OCI-LY7 (cell line): ENCODE results near the gene RMND5A. TPM values are rescaled to one million over a fixed set of nuclear protein-coding genes. Genes with fewer than 3 reads are reported as not detected.

Experiments
- BruUV-seq: library from RNA; stranded (reverse); fragments of 400-500 nt; replicated peaks from 2 replicates; lab custom pipeline; 2021; lab: Mats Ljungman, UMichigan
- CTCF ChIA-PET: fragments of 300-600 bp; sonication (Branson Sonifier 250); formaldehyde crosslinking; loops from one replicate; lab custom pipeline; 2022; ENCODE audit warnings: antibody characterized with exemption; ENCODE audit not compliant: unreplicated experiment; lab: Charles Lee
- POLR2A ChIA-PET: fragments of 300-600 bp; sonication (Branson Sonifier 250); formaldehyde crosslinking; loops from one replicate; lab custom pipeline; 2022; ENCODE audit warnings: antibody characterized with exemption; lab: Charles Lee
- DNase-seq: peaks from one replicate; pipeline ENCODE4 v3.0.0-alpha.2; 2015; ENCODE audit warnings: low spot score
- H2AFZ ChIP-seq: fragments of 200-600 bp; sonication (generic), shearing (Covaris generic); 2 replicates; pipeline ENCODE4 v1.6.1; 2014; ENCODE audit warnings: mild to moderate bottlenecking, antibody characterized with exemption, low read length, moderate library complexity
- H3K27ac ChIP-seq: fragments of 200-600 bp; sonication (generic); 2 replicates; pipeline ENCODE4 v1.5.1; 2014; ENCODE audit warnings: mixed run types, low read depth, mild to moderate bottlenecking, moderate library complexity, low read length, inconsistent platforms; ENCODE audit not compliant: poor library complexity, severe bottlenecking
- H3K36me3 ChIP-seq: fragments of 200-600 bp; sonication (generic); 2 replicates; pipeline ENCODE4 v1.6.1; 2014; ENCODE audit warnings: mild to moderate bottlenecking, antibody characterized with exemption, low read length, moderate library complexity, mixed read lengths; ENCODE audit not compliant: insufficient read depth
- H3K4me1 ChIP-seq: fragments of 200-600 bp; sonication (generic); 2 replicates; pipeline ENCODE4 v1.5.1; 2014; ENCODE audit warnings: mild to moderate bottlenecking, low read length; ENCODE audit not compliant: insufficient read depth, poor library complexity, severe bottlenecking
- H3K4me2 ChIP-seq: fragments of 200-600 bp; sonication (generic); 2 replicates; pipeline ENCODE4 v1.6.1; 2014; ENCODE audit warnings: mild to moderate bottlenecking, low read length
- H3K4me3 ChIP-seq: fragments of 200-600 bp; sonication (generic); 2 replicates; pipeline ENCODE4 v1.5.1; 2014; ENCODE audit warnings: mild to moderate bottlenecking, low read depth, low read length; ENCODE audit not compliant: poor library complexity, severe bottlenecking
- H3K79me2 ChIP-seq: fragments of 200-600 bp; sonication (generic); 2 replicates; pipeline ENCODE4 v1.6.1; 2016; ENCODE audit warnings: low read depth, mild to moderate bottlenecking, low read length, moderate library complexity, mixed read lengths; ENCODE audit not compliant: insufficient read depth
- H3K9me2 ChIP-seq: fragments of 200-600 bp; sonication (generic); 2 replicates; pipeline ENCODE4 v1.6.1; 2016; ENCODE audit warnings: mild to moderate bottlenecking, low read length, mixed read lengths; ENCODE audit not compliant: insufficient read depth
- H3K9me3 ChIP-seq: fragments of 200-600 bp; sonication (generic); 2 replicates; pipeline ENCODE4 v1.6.1; 2014; ENCODE audit warnings: mild to moderate bottlenecking, mixed run types, low read length, mixed read lengths
- H4K20me1 ChIP-seq: fragments of 200-600 bp; sonication (generic); 2 replicates; pipeline ENCODE4 v1.6.1; 2014; ENCODE audit warnings: mild to moderate bottlenecking, antibody characterized with exemption, low read length, moderate library complexity, mixed read lengths; ENCODE audit not compliant: insufficient read depth
- CTCF ChIP-seq: fragments of 200-600 bp; sonication (generic); conservative IDR thresholded peaks from 2 replicates; pipeline ENCODE4 v1.5.1; 2014; ENCODE audit warnings: mild to moderate bottlenecking, antibody characterized with exemption, low read length, moderate library complexity, mixed read lengths
- EZH2phosphoT487 ChIP-seq: fragments of 200-600 bp; sonication (generic); IDR thresholded peaks from 2 replicates; pipeline ENCODE4 v1.6.1; 2018; ENCODE audit warnings: low read depth, borderline replicate concordance, mild to moderate bottlenecking, mixed run types, antibody characterized with exemption, low read length, moderate library complexity, mixed read lengths
- intact Hi-C: fragments of 100-400 bp; cut with micrococcal nuclease; formaldehyde crosslinking; loops from one replicate; pipeline ENCODE4 v1.10.0; 2022; ENCODE audit not compliant: unreplicated experiment
- total RNA-seq, 2 experiments: library from RNA; depleted of rRNA in 1 of 2; stranded (reverse); fragments of >200 nt in 1 of 2; shearing (Covaris generic) in 1 of 2; gene quantifications; 2 replicates each; pipeline ENCODE4 v1.2.3, GENCODE V29; 2014 to 2022

The RMND5A gene
- total RNA-seq, 2 experiments from 2014 or later, result 60.6 to 62.7 TPM

- BruUV-seq, result no TSS peak
- TF ChIP-seq CTCF (no peak), EZH2phosphoT487 (no peak)
- no peaks in the 10 kb centered on the region for H3K4me1 ChIP-seq
- H3K4me2 ChIP-seq, result no peak overlapping the region
- no peaks in the 10 kb centered on the region for H4K20me1 ChIP-seq
- intact Hi-C loops, result no loop called here
- no peak overlapping the region for H2AFZ ChIP-seq
- H3K4me3 ChIP-seq, result no peak overlapping the region
- no peaks in the 10 kb centered on the region for H3K36me3 ChIP-seq
- no peak overlapping the region for H3K27ac ChIP-seq
- POLR2A ChIA-PET, result no interaction called here
- H3K79me2 ChIP-seq, result no peaks in the 10 kb centered on the region
- CTCF ChIA-PET, result no interaction called here
- no peaks in the 10 kb centered on the region for H3K9me3 ChIP-seq
- no peak for DNase-seq
- no peaks in the 10 kb centered on the region for H3K9me2 ChIP-seq
These were observed 34.7 kb upstream of the RMND5A start for GRCh38 chr2:86685351-86685750.

GRCh38 chr2:86686460-86686859 lies 33.6 kb upstream of the RMND5A start:
- no TSS peak for BruUV-seq
- Histone ChIP-seq H3K4me3 (no peak overlapping the region), H3K27ac (no peak overlapping the region), H3K79me2 (no peaks in the 10 kb centered on the region), H3K4me1 (no peaks in the 10 kb centered on the region), H3K4me2 (no peak overlapping the region), H2AFZ (no peak overlapping the region), H3K9me2 (no peaks in the 10 kb centered on the region), H3K9me3 (peaks cover 2% of the 10 kb centered on the region; the same call in 1 of the 2 replicates), H3K36me3 (no peaks in the 10 kb centered on the region), H4K20me1 (no peaks in the 10 kb centered on the region)
- DNase-seq, result no peak
- no peak for TF ChIP-seq CTCF
- TF ChIP-seq EZH2phosphoT487, result no peak
- ChIA-PET POLR2A (no interaction called here), CTCF (no interaction called here)
- intact Hi-C loops, result no loop called here

- no TSS peak for BruUV-seq
- CTCF ChIA-PET, result no interaction called here
- POLR2A ChIA-PET, result no interaction called here
- Histone ChIP-seq H3K27ac (no peak overlapping the region), H4K20me1 (no peaks in the 10 kb centered on the region), H3K4me2 (no peak overlapping the region), H3K9me3 (peaks cover 7% of the 10 kb centered on the region; the same call in 1 of the 2 replicates), H3K36me3 (no peaks in the 10 kb centered on the region), H3K4me3 (no peak overlapping the region), H3K9me2 (no peaks in the 10 kb centered on the region), H2AFZ (no peak overlapping the region), H3K79me2 (no peaks in the 10 kb centered on the region), H3K4me1 (no peaks in the 10 kb centered on the region)
- intact Hi-C loops, result no loop called here
- DNase-seq, result no peak
- TF ChIP-seq CTCF (no peak), EZH2phosphoT487 (no peak)
These were observed 33.2 kb upstream of the RMND5A start for GRCh38 chr2:86686905-86687304.
